NCI-H345 (cell line): Measurements from ENCODE around the gene SPRY4.
"Not testable (repeated sequence)": the region's sequence is repeated elsewhere in the genome, so short reads cannot be mapped to it uniquely, and the experiment has no call there.

Experiments used
- DNase-seq: peaks from one replicate; lab custom pipeline; 2025; lab: John Stamatoyannopoulos, UW

SPRY4 gene

DNA sequence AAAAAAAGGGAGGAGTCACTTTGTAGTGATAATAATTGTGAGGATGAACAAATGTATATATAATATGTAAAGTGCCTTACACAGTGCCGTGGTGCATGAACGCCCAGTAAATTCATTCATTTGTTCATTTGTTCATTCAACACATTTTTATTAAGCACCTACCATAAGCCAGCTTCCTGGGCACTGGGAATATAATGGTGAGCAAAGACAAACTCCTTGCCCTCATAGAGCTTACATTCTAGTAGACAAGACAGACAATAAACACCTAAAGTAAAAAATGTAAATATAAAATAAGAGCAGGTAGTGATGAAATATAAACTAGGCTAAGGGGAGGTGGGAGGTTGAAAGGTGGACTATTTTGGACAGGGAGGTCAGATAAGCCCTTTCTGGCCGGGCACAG, 32.0 kb downstream of the SPRY4 start:
- DNase-seq = no peak

GRCh38 chr5:142292249-142292648, 32.6 kb downstream of the SPRY4 start:
- DNase-seq = no peak

- DNase-seq = peak; percentile 74
Observed at GRCh38 chr5:142290577-142291299, 34.1 kb downstream of the SPRY4 start.

GRCh38 chr5:142289708-142290576, 34.9 kb downstream of the SPRY4 start:
- DNase-seq = no peak

DNA sequence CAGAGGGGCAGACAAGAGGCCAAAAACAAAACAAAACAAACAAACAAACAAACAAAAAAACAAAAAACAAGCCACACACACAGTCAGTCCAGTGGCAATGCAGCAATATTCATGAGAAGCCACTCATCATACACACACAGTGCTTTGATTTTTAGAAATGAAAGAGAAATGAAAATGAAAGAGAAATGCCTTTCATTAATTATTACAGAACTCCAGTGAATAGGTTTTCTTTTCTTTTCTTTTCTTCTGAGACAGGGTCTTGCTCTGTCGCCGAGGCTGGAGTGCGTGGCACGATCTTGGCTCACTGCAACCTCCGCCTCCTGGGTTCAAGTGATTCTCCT, 36.9 kb downstream of the SPRY4 start:
- DNase-seq = no peak

GRCh38 chr5:142287096-142287972, 37.5 kb downstream of the SPRY4 start:
- no peak for DNase-seq

GRCh38 chr5:142286111-142286510, 38.7 kb downstream of the SPRY4 start:
- no peak for DNase-seq

DNA sequence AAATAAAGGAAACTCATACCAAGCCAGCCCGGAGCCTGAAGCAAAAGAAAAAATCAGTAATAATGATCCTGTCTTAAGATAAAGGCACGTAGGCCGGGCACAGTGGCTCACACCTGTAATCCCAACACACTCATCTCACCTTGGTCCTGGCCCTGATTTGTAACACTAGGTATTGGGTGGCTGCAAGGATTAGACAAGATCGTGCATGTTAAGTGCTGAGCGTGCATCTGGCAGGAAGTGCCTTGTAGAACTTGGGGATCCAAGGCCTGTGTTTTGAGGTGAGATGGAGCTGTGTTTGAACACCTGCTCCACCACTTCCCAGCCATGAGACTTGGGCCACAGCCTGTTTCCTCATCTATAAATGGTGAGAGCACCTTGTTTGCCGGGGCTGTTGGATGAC, 41.5 kb downstream of the SPRY4 start:
- no peak for DNase-seq

GRCh38 chr5:142281966-142282365, 42.9 kb downstream of the SPRY4 start:
- no peak for DNase-seq

DNA sequence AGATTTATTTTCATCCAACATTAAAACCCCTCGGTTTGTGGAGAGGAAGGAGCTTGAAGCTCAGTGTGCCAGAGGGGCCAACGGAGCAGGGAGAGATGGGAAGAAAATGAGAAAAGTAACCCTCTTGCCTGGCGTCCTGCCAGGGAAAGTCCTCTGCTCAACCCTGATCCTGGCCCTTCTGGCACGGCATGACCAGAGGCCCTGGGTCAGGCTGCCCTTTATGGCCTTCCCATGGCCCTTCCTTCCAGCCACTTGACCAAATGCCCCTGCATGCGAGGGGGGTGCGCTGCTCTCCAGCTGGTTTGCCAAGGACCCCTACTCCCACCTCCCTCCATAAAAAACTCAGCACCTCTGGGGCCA, 43.8 kb downstream of the SPRY4 start:
- no peak for DNase-seq

- no peak for DNase-seq
Observed at GRCh38 chr5:142280066-142281007, 44.5 kb downstream of the SPRY4 start.

- DNase-seq = no peak
Observed at GRCh38 chr5:142278627-142279026, 46.2 kb downstream of the SPRY4 start.

- DNase-seq = no peak
Observed at GRCh38 chr5:142277796-142278195, 47.0 kb downstream of the SPRY4 start.

DNA sequence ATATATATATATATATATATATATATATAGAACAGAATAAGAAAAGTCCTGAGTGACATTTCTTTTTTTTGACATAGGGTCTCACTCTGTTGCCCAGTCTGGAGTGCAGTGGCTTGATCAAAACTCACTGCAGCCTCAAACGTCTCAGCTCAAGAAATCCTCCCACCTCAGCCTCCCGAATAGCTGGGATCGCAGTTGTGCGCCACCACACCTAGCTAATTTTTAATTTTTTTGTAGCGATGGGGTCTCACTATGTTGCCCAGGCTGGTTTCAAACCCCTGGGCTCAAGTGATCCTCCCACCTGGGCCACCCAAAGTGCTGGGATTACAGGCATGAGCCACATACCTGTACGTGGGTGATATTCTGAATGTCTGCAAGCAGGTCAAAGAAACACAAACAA, 48.3 kb downstream of the SPRY4 start:
- no peak for DNase-seq

DNA sequence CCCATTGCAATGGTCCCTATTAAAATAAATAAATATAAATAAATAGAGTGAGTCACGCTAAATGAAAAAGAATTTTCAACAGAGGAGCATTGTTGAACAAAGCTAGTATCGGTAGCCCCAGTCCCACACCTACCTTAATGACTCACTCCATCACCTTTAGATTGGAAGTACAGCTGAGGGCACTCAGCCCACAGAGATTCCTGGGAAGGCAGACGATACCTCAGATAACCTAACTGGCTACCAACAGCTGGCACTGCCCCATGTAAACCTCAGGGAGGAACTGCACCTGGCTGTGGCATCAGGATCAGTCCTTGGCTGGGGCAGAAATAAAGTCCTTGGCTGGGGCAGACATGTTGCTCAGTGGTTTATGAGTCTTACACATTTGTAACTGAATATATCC, 49.3 kb downstream of the SPRY4 start:
- DNase-seq = no peak

- DNase-seq = not testable (repeated sequence)
Observed at GRCh38 chr5:142272596-142272995, 52.2 kb downstream of the SPRY4 start.

GRCh38 chr5:142264084-142264483, 60.7 kb downstream of the SPRY4 start:
- DNase-seq = not testable (repeated sequence)

GRCh38 chr5:142263346-142263745, 61.5 kb downstream of the SPRY4 start:
- DNase-seq = no peak

DNA sequence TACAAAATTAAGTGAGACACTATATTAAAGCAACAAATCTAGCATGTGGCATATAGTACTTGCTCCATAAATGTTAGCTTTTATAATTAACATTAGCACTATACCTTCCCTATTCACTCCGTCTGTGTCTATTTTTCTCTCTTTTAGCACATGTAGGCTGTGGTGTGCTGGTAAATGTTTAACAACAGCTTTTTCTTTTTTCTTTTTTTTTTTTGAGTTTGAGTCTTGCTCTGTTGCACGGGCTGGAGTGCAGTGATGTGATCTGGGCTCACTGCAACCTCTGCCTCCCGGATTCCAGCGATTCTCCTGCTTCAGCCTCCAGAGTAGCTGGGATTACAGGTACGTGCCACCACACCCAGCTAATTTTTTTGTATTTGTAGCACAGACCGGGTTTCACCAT, 62.1 kb downstream of the SPRY4 start:
- DNase-seq = no peak
